ENCODE results near the gene ANKRD39.

- TF ChIP-seq, protein P1, sequence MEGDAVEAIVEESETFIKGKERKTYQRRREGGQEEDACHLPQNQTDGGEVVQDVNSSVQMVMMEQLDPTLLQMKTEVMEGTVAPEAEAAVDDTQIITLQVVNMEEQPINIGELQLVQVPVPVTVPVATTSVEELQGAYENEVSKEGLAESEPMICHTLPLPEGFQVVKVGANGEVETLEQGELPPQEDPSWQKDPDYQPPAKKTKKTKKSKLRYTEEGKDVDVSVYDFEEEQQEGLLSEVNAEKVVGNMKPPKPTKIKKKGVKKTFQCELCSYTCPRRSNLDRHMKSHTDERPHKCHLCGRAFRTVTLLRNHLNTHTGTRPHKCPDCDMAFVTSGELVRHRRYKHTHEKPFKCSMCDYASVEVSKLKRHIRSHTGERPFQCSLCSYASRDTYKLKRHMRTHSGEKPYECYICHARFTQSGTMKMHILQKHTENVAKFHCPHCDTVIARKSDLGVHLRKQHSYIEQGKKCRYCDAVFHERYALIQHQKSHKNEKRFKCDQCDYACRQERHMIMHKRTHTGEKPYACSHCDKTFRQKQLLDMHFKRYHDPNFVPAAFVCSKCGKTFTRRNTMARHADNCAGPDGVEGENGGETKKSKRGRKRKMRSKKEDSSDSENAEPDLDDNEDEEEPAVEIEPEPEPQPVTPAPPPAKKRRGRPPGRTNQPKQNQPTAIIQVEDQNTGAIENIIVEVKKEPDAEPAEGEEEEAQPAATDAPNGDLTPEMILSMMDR (IDR thresholded peaks at IDR 0.05), result no peak
- TF ChIP-seq POLR2A (IDR thresholded peaks at IDR 0.05), result no peak
Observed at GRCh38 chr2:96893289-96894150, 35.7 kb upstream of the ANKRD39 start.

All from adrenal gland (tissue), 5 donors.